Neutrophil (primary cell): ENCODE measurements around the gene PCDHA7.
"Not testable (repeated sequence)": the region's sequence is repeated elsewhere in the genome, so short reads cannot be mapped to it uniquely, and the experiment has no call there.

Experiments
- H3K27ac ChIP-seq: fragments of 200-600 bp; sonication (generic); 2 replicates; pipeline ENCODE4 v1.5.1; 2016; ENCODE audit warnings: mild to moderate bottlenecking, moderate library complexity
- H3K27me3 ChIP-seq: fragments of 200-600 bp; sonication (generic); 2 replicates; pipeline ENCODE4 v1.6.0; 2016; ENCODE audit warnings: mild to moderate bottlenecking
- H3K36me3 ChIP-seq: fragments of 200-600 bp; sonication (generic); 2 replicates; pipeline ENCODE4 v1.5.1; 2017
- H3K4me1 ChIP-seq, 2 experiments: fragments of 200-600 bp in 1 of 2; sonication (generic) in 1 of 2; 1 replicate in 1 of 2; 2 replicates in 1 of 2; pipeline versions ENCODE4 v1.5.1 to v1.6.1; 2013 to 2016; ENCODE audit warnings: low read depth in 1 of 2, low read length in 1 of 2, mild to moderate bottlenecking in 1 of 2, moderate library complexity in 1 of 2; ENCODE audit not compliant: control insufficient read depth in 1 of 2, insufficient read depth in 1 of 2
- H3K4me3 ChIP-seq, 2 experiments: fragments of 200-600 bp in 1 of 2; sonication (generic) in 1 of 2; 1 replicate in 1 of 2; 2 replicates in 1 of 2; pipeline ENCODE4 v1.5.1; 2013 to 2016; ENCODE audit warnings: low read depth in 1 of 2, low read length in 1 of 2, mild to moderate bottlenecking in 1 of 2, moderate library complexity in 1 of 2
- H3K9me3 ChIP-seq: fragments of 200-600 bp; sonication (generic); 2 replicates; pipeline ENCODE4 v1.5.1; 2016
- TF ChIP-seq, protein P1 (sequence below): fragments of 200-600 bp; sonication (generic); IDR thresholded peaks from 2 replicates; pipeline ENCODE4 v1.5.1; 2016; ENCODE audit warnings: antibody characterized with exemption

The PCDHA7 gene

DNA sequence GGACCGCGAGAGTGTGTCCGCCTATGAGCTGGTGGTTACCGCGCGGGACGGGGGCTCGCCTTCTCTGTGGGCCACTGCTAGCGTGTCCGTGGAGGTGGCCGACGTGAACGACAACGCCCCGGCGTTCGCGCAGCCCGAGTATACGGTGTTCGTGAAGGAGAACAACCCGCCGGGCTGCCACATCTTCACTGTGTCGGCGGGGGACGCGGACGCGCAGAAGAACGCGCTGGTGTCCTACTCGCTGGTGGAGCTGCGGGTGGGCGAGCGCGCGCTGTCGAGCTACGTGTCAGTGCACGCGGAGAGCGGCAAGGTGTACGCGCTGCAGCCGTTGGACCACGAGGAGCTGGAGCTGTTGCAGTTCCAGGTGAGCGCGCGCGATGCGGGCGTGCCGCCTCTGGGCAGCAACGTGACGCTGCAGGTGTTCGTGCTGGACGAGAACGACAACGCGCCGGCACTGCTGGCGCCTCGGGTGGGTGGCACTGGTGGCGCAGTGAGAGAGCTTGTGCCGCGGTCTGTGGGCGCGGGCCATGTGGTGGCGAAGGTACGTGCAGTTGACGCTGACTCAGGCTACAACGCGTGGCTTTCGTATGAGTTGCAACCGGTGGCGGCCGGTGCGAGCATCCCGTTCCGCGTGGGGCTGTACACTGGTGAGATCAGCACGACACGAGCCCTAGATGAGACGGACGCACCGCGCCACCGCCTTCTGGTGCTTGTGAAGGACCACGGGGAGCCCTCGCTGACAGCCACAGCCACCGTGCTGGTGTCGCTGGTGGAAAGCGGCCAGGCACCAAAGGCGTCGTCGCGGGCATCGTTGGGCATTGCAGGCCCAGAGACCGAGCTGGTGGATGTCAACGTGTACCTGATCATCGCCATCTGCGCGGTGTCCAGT, 1.8 kb downstream of the PCDHA7 start:
- TF ChIP-seq, protein P1, sequence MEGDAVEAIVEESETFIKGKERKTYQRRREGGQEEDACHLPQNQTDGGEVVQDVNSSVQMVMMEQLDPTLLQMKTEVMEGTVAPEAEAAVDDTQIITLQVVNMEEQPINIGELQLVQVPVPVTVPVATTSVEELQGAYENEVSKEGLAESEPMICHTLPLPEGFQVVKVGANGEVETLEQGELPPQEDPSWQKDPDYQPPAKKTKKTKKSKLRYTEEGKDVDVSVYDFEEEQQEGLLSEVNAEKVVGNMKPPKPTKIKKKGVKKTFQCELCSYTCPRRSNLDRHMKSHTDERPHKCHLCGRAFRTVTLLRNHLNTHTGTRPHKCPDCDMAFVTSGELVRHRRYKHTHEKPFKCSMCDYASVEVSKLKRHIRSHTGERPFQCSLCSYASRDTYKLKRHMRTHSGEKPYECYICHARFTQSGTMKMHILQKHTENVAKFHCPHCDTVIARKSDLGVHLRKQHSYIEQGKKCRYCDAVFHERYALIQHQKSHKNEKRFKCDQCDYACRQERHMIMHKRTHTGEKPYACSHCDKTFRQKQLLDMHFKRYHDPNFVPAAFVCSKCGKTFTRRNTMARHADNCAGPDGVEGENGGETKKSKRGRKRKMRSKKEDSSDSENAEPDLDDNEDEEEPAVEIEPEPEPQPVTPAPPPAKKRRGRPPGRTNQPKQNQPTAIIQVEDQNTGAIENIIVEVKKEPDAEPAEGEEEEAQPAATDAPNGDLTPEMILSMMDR = no peak

GRCh38 chr5:140840978-140841962, 7.2 kb downstream of the PCDHA7 start, which contains the start of gene PCDHA8:
Gene PCDHA8, plus strand, starts transcription at chr5:140841187. Its CDS starts 135 bp downstream, at chr5:140841322.
- TF ChIP-seq, protein P1 = no peak
- peaks cover 10% of the 10 kb centered on the region for H3K9me3 ChIP-seq
- H3K27ac ChIP-seq = no peak within 1 kb of the TSS
- H3K4me1 ChIP-seq = no peaks in the 10 kb centered on the region
- no peak within 1 kb of the TSS for H3K4me3 ChIP-seq
- H3K36me3 ChIP-seq = no peaks in the 10 kb centered on the region
- H3K27me3 ChIP-seq = peaks cover 17% of the 10 kb centered on the region

More for the DNA sequence above, 1.8 kb downstream of the PCDHA7 start:
- Histone ChIP-seq H3K4me1 (no peaks in the 10 kb centered on the region), H3K27ac (no peak overlapping the region), H3K4me3 (no peak overlapping the region), H3K27me3 (peaks cover 21% of the 10 kb centered on the region), H3K9me3 (peaks cover 14% of the 10 kb centered on the region), H3K36me3 (no peaks in the 10 kb centered on the region)

DNA sequence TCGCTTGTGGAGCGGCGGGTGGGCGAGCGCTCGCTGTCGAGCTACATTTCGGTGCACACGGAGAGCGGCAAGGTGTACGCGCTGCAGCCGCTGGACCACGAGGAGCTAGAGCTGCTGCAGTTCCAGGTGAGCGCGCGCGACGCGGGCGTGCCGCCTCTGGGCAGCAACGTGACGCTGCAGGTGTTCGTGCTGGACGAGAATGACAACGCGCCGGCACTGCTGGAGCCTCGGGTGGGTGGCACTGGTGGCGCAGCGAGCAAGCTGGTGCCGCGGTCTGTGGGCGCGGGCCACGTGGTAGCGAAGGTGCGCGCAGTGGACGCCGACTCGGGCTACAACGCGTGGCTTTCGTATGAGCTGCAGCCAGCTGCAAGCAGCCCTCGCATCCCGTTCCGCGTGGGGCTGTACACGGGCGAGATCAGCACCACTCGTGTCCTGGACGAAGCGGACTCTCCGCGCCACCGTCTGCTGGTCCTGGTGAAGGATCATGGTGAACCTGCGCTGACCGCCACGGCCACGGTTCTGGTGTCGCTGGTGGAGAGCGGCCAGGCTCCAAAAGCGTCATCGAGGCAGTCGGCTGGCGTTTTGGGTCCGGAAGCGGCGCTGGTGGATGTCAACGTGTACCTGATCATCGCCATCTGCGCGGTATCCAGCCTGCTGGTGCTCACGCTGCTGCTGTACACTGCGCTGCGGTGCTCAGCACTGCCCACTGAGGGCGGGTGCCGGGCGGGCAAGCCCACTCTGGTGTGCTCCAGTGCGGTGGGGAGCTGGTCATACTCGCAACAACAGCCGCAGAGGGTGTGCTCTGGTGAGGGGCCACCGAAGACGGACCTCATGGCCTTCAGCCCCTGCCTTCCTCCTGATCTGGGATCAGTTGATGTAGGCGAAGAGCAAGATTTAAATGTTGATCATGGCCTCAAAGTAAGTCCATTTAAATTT, 9.0 kb downstream of the PCDHA7 start:
- Histone ChIP-seq H3K4me1 (no peaks in the 10 kb centered on the region), H3K27me3 (peaks cover 15% of the 10 kb centered on the region), H3K9me3 (peaks cover 11% of the 10 kb centered on the region), H3K4me3 (no peak overlapping the region), H3K36me3 (no peaks in the 10 kb centered on the region), H3K27ac (no peak overlapping the region)
- TF ChIP-seq, protein P1 = no peak

- H3K27ac ChIP-seq, H3K4me3 ChIP-seq, H3K27me3 ChIP-seq, H3K4me1 ChIP-seq, H3K36me3 ChIP-seq: not testable (repeated sequence)
- peaks cover 18% of the 10 kb centered on the region for H3K9me3 ChIP-seq
These were observed 14.4 kb downstream of the PCDHA7 start, which contains the start of gene PCDHA9 for GRCh38 chr5:140848139-140849102. Gene PCDHA9, plus strand, starts transcription at chr5:140848382. Its CDS starts 114 bp downstream, at chr5:140848496.

DNA sequence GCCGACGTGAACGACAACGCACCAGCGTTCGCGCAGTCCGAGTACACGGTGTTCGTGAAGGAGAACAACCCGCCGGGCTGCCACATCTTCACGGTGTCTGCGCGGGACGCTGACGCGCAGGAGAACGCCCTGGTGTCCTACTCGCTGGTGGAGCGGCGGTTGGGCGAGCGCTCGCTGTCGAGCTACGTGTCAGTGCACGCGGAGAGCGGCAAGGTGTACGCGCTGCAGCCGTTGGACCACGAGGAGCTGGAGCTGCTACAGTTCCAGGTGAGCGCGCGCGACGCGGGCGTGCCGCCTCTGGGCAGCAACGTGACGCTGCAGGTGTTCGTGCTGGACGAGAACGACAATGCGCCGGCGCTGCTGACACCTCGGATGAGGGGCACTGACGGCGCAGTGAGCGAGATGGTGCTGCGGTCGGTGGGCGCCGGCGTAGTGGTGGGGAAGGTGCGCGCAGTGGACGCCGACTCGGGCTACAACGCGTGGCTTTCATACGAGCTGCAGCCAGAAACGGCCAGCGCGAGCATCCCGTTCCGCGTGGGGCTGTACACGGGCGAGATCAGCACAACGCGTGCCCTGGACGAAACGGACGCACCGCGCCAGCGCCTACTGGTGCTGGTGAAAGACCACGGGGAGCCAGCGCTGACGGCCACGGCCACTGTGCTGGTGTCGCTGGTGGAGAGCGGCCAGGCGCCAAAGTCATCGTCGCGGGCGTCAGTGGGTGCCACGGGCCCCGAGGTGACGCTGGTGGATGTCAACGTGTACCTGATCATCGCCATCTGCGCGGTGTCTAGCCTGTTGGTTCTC, 16.0 kb downstream of the PCDHA7 start:
- H3K27me3 ChIP-seq, H3K4me1 ChIP-seq, H3K27ac ChIP-seq, H3K36me3 ChIP-seq, H3K4me3 ChIP-seq: not testable (repeated sequence)
- H3K9me3 ChIP-seq = peaks cover 17% of the 10 kb centered on the region
